ENCODE measurements around the gene SVIL. TPM values are rescaled to one million over a fixed set of nuclear protein-coding genes. Genes with fewer than 3 reads are reported as not detected.
A peak's percentile ranks its signal among the peaks of the same experiment; 100 is the strongest.

SVIL gene
- total RNA-seq, 1 donor: 7.8 TPM

DNA sequence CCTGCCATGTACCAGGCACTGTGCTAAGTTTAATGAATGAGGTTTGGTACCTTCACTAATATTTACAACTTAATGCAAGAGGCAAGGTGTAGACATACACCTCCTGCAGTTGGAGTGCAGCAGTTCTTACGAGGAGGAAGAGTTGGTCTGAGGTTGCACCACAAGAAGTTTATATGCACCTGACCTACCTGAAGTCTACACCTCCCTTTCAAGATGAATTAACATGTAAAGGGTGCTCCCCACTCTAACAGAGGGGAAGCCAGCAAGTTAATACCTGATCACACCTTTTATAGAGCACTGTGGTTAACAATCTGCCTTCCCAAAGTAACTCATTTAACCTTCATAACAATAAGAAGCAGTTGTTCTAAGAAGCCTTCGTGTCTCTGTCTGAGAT, 225.9 kb downstream of the SVIL start:
- no peak for DNase-seq (ENCODE audit: low read depth)
- TF ChIP-seq, protein P1, sequence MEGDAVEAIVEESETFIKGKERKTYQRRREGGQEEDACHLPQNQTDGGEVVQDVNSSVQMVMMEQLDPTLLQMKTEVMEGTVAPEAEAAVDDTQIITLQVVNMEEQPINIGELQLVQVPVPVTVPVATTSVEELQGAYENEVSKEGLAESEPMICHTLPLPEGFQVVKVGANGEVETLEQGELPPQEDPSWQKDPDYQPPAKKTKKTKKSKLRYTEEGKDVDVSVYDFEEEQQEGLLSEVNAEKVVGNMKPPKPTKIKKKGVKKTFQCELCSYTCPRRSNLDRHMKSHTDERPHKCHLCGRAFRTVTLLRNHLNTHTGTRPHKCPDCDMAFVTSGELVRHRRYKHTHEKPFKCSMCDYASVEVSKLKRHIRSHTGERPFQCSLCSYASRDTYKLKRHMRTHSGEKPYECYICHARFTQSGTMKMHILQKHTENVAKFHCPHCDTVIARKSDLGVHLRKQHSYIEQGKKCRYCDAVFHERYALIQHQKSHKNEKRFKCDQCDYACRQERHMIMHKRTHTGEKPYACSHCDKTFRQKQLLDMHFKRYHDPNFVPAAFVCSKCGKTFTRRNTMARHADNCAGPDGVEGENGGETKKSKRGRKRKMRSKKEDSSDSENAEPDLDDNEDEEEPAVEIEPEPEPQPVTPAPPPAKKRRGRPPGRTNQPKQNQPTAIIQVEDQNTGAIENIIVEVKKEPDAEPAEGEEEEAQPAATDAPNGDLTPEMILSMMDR (IDR thresholded peaks at IDR 0.05; ENCODE audit: insufficient read depth, low read depth, low read length): no peak
- peak overlapping the region; percentile 78 for H3K4me3 ChIP-seq (ENCODE audit: low read depth, low read length)

Small RNAs within 50 kb of the gene (small RNA-seq; reads per million reads assigned to genes)
- not detected for gene MIR604
- gene MIR938: not detected
- not detected for gene RF00105

Data from fibroblast of villous mesenchyme (primary cell).